NCI-H2081 (cell line): Measurements from ENCODE around the gene TMEM176A.
"Not testable (repeated sequence)": the region's sequence is repeated elsewhere in the genome, so short reads cannot be mapped to it uniquely, and the experiment has no call there.

ENCODE experiments used
- DNase-seq, 2 experiments: peaks; one replicate each; lab custom pipeline; 2025; lab: John Stamatoyannopoulos, UW

TMEM176A gene

GRCh38 chr7:150800581-150801241 is at the start of gene TMEM176A:
TMEM176A (plus strand) TSS chr7:150800769; CDS start chr7:150801551, 782 bp downstream.
- peak in 1 of 2 experiments; percentile 30 for DNase-seq

- DNase-seq: no peak
Measured at GRCh38 chr7:150751702-150752101, 48.9 kb upstream of the TMEM176A start.

- DNase-seq: no peak
Measured at GRCh38 chr7:150753239-150753638, 47.3 kb upstream of the TMEM176A start.

GRCh38 chr7:150753826-150754603 is 46.6 kb upstream of the TMEM176A start:
- DNase-seq: peak; percentile 5 to 12

GRCh38 chr7:150754951-150755350 is 45.6 kb upstream of the TMEM176A start:
- no peak for DNase-seq

- DNase-seq: no peak
Measured at GRCh38 chr7:150755473-150756099, 45.0 kb upstream of the TMEM176A start.

GRCh38 chr7:150756166-150756565 is 44.4 kb upstream of the TMEM176A start:
- no peak for DNase-seq

- DNase-seq: no peak
Measured at GRCh38 chr7:150756858-150757257, 43.7 kb upstream of the TMEM176A start.

GRCh38 chr7:150759479-150759878 is 41.1 kb upstream of the TMEM176A start:
- no peak for DNase-seq

- DNase-seq: no peak
Measured at GRCh38 chr7:150766334-150766709, 34.2 kb upstream of the TMEM176A start.

GRCh38 chr7:150769768-150770167 is 30.8 kb upstream of the TMEM176A start:
- no peak for DNase-seq

GRCh38 chr7:150774131-150774530 is 26.4 kb upstream of the TMEM176A start:
- DNase-seq: not testable (repeated sequence)

- no peak for DNase-seq
Measured at GRCh38 chr7:150778014-150778737, 22.4 kb upstream of the TMEM176A start.

GRCh38 chr7:150778738-150779301 is 21.7 kb upstream of the TMEM176A start:
- DNase-seq: peak; percentile 76 to 86

- DNase-seq: no peak
Measured at GRCh38 chr7:150780292-150780691, 20.3 kb upstream of the TMEM176A start.

GRCh38 chr7:150781103-150781502 is 19.5 kb upstream of the TMEM176A start:
- DNase-seq: no peak

GRCh38 chr7:150781961-150782360 is 18.6 kb upstream of the TMEM176A start:
- no peak for DNase-seq

GRCh38 chr7:150784120-150784736 is 16.3 kb upstream of the TMEM176A start:
- DNase-seq: no peak

- no peak for DNase-seq
Measured at GRCh38 chr7:150784954-150785353, 15.6 kb upstream of the TMEM176A start.

GRCh38 chr7:150787321-150788281 is 13.0 kb upstream of the TMEM176A start:
- DNase-seq: no peak
